Dedifferentiated amniotic fluid mesenchymal stem cell (primary cell): ENCODE data around the gene COPE.

ENCODE experiments used
- DNase-seq: peaks from one replicate; pipeline ENCODE4 v3.0.0-alpha.2; 2016; ENCODE audit errors: extremely low spot score

COPE gene

DNA sequence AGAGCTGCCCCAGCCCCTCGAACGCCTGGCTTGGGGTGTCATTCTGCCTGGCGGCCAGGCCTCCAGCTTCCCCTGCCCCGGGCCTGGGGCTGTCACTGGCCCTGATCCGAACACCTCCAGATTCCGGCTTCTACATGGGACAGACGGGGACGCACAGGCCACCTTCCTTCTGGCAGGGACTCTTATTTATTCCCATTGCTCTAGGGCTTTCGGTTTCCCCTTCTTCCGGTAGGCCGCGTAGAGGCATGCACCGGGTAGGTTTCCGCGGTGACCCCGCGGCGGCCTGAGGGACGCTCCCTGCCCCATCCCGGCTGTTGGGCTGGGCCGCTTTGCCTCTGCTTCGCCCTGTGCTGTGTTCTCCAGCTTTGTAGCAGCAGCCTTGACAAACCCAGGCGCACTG is 51.4 kb downstream of the COPE start:
- no peak for DNase-seq

- DNase-seq: no peak
These were observed 52.0 kb downstream of the COPE start for GRCh38 chr19:18867199-18867598.

DNA sequence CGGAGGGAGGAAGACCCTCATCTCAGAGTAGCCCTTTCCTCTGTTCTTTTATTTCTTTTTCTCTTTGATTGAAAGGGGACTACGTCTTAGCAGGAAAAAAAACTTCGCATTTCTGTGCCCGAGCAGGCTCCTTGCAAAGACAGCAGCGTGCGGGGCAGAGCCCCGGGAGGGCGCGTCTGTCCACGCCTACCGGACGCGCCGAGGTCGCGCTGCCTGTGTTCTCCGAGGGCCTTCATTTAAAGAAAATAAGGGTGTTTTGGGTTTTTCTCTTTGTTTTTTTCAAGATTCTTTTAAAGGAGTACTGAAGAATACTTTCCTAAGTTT is 52.4 kb downstream of the COPE start:
- DNase-seq: no peak

DNA sequence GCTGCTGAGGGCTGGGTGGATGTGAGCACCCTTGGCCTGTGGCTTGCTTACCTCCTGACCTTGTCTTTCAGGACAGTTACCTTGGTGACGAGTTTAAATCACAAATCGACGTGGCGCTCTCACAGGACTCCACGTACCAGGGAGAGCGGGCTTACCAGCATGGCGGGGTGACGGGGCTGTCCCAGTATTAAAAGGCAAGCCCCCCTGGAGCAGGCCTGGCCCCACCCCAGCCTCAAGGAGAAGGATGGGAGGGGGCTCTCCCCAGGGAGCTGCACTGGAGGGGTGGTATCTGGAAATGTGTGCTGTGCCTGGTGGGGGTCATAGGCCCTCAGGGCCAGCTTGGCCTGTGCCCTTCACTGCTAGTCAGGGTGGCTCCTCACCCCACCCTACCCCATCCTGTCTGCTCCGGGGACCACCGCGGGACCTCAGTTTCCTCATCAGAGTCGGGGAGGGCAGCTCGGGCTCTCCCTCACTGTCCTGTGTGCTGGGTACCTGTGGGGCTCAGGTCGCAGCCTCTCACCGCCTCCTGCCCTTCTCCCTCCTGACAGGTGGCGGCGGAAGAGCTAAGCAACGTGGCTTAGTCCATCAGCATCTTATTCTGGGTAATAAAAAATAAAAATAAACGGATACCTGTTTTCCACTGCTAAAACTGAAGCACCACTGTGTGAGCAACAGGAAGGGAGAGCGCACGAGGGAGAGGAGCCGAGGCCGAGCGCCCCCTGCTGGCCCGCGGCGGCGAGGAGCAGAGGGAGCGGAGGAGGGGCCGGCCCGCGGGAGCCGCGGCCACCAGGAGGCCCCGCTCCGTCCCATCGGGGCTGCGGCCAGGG is 53.0 kb downstream of the COPE start:
- no peak for DNase-seq

GRCh38 chr19:18865106-18865972 is 53.8 kb downstream of the COPE start:
- no peak for DNase-seq

DNA sequence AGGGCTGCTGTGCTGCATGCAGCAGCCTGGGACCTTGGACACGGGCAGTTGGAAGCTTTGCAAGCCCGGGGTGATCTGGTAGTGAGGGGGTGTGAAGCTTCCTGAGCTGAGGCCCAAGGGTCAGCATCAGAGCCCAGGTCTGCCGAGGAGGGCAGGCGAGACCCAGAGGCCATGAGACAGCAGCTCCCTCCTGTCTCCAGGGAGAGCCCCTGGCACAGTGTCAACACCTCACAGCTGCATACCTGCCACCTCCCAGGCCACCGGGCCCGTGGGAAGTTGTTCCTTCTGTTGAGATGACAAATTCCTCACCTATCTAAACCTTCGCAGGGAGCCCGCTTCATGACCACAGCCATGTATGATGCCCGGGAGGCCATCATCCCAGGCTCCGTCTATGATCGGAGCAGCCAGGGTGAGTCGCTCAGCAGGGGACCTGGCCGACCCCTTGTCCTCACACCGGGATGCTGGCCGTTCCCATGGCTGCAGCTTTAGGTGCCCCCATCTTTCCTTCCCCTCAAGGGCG is 55.3 kb downstream of the COPE start:
- DNase-seq: no peak

GRCh38 chr19:18862976-18863842 is 56.0 kb downstream of the COPE start:
- no peak for DNase-seq

DNA sequence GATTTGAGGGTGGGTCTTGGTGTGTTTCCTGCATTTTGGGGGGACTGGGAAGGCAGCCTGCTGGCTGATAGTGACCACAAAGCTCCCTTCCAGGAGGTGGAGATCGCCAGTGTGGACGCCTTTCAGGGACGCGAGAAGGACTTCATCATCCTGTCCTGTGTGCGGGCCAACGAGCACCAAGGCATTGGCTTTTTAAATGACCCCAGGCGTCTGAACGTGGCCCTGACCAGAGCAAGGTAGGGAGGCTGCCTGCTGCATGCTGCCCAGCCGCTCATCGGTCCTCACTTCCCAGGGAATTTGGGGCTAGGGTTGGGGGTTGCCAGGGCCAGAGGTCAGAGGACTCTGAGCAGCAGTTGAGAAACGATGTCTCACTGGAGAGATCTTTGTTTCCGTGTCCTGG is 57.3 kb downstream of the COPE start:
- DNase-seq: no peak

DNA sequence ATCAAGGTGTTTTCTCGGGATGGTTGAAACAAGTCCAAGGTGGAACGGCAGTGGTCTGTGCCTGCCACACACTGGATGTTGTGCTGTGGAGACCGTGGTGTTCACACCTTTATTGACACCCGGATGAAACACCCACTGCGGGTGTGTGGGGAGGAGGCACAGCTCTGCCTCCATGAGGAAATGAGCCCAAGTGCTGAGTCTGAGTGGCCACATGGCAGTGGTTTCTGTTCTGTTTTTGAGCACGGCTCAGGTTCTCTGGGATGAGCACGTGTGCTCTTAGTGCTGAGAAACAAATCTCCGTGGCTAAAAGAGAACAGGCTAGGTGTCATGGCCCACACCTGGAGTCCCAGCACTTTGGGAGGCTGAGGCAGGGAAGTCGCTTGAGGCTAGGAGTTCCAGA is 58.0 kb downstream of the COPE start:
- no peak for DNase-seq

DNA sequence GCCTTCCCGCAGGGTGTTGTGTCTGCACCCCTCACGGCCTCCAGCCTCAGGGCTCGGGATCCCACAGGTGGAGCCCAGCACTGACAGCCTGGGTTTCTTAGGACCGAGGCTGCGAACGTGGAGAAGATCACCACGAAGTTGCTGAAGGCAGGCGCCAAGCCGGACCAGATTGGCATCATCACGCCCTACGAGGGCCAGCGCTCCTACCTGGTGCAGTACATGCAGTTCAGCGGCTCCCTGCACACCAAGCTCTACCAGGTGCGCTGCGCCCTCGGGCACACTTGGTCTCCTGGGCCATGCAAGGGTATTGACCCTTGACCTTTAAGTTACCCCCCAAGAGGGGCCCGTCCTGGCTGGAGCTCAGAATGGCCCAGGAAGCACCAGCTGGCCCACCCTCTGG is 58.5 kb downstream of the COPE start:
- DNase-seq: no peak

- no peak for DNase-seq
These were observed 58.9 kb downstream of the COPE start for GRCh38 chr19:18860302-18860700.

DNA sequence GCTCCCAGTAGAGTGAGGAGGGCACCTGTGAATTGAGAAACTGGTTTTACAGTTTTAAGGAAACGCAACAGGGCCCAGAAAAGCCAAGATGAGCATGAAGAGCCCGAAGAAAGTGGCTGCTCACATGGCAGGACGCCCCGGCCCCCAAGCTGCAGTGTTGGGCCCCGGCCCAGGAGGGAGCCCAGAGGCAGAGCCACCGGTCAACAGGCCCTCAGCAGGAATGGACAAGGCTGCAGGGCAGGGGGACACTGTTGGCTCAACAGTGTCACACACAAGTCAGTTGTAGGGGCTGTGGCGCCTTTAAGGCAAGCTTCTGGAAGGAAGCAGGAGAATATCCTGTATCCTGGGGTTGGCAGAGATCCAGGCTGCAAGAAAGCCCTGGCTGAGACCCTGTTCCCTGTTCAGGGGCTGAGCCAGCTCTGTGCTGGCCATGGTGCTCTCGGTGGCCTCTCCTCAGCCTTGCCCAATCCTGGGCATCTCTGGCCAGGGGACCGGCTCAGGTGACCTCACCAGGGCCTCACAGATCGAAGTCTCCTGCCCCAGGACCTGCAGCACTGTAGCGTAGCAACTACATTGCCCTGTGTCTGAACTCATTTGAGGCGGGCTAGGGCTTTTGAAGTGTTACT is 59.4 kb downstream of the COPE start:
- no peak for DNase-seq

DNA sequence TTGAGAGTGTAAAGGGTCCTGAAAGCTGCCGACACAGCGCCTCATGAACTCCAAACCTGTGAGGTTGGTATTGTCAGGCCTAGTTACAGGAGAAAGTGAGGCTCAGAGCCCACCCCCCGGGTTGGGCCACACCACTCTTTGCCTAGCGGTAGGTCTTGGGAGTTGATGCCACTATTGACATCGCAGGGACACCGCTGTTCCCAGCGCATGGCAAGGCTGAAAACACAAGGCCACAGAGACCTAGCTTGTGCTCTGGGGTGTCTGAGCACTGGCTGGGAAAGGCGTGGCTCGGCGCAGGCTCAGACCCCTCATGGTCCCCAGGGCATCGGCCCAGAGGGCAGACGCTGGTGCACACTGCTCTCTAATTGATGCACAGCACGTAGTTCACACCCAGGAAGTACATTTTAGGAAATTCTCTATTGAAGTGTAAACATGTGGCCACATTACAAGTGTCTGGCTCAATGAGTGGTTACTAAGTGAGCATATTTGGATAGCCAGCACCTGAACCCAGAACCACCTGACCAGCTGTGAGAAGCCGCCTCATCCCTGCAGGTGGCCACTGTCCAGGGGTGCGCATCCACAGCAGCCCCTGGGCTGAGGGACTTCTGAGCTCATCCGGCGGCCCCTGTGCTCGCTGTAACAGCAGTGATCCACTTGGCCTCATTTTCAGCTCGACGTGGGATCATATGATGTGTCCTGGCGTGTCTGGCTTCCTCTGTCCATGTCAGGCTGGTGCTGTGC is 60.1 kb downstream of the COPE start:
- no peak for DNase-seq

GRCh38 chr19:18857223-18857622 is 62.0 kb downstream of the COPE start:
- DNase-seq: no peak

GRCh38 chr19:18856385-18857126 is 62.6 kb downstream of the COPE start:
- no peak for DNase-seq

DNA sequence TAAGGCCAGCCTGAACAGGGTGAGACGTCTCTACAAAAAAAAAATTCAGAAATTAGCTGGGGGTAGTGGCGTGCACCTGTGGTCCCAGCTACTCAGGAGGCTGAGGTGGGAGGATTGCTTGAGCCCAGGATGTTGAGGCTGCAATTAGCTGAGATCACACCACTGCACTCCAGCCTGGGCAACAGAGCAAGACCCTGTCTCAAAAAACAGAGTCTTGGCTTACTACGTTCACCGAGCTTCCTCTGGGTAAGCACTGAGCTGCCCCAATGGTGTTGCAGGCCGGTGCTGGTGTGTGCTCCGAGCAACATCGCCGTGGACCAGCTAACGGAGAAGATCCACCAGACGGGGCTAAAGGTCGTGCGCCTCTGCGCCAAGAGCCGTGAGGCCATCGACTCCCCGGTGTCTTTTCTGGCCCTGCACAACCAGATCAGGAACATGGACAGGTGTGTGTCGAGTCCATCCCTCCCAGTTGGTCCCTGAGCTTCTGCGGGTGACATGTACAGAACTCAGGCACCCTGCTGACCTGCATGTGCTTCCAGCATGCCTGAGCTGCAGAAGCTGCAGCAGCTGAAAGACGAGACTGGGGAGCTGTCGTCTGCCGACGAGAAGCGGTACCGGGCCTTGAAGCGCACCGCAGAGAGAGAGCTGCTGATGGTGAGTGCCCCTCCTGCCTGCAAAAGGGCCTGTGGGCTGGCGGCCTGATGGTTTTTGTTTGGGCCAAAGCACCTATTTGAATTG is 63.4 kb downstream of the COPE start:
- DNase-seq: no peak

- no peak for DNase-seq
These were observed 64.2 kb downstream of the COPE start for GRCh38 chr19:18854982-18855381.

GRCh38 chr19:18853755-18854427 is 65.3 kb downstream of the COPE start:
- no peak for DNase-seq

DNA sequence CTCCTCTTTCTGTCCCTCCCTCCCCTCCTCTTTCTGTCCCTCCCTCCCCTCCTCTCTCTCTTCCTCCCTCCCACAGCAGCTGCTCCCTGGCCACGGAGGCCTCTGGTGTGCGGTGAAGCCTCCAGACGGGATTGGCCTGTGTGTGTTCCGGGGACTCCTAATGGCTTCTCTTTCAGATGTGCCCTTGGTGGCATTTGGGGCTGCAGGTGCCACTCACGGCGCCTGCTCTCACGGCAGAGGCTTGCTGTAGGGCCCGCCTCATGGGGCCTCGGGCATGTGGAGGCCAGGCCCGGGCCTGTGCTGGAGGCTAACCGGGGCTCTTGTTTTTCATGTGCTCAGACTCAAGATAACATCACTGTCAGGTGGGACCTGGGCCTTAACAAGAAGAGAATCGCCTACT is 66.5 kb downstream of the COPE start:
- no peak for DNase-seq
